Gastrocnemius medialis (tissue), 4 donors: Measurements from ENCODE around the gene NATD1. TPM values are rescaled to one million over a fixed set of nuclear protein-coding genes. Genes with fewer than 3 reads are reported as not detected.

Experiments used
- ATAC-seq, 2 donors: fragments of 150-250 bp; one replicate each; pipeline ENCODE4 v1.9.1; 2016
- DNase-seq, 2 donors: peaks; one replicate each; pipeline ENCODE4 v3.0.0-alpha.2; 2019
- H3K27ac ChIP-seq, 4 donors: fragments of 200-600 bp; sonication (generic); 1 replicate in 1 of 4; 2 replicates in 3 of 4; pipeline ENCODE4 v1.5.1; 2016 to 2018; ENCODE audit warnings: mild to moderate bottlenecking in 2 of 4, moderate library complexity in 1 of 4
- H3K27me3 ChIP-seq, 3 donors: fragments of 200-600 bp; sonication (generic) in 2 of 3; 1 replicate in 1 of 3; 2 replicates in 2 of 3; pipeline versions ENCODE4 v1.5.1 to v1.6.0; 2016 to 2019; ENCODE audit warnings: mild to moderate bottlenecking in 1 of 3, moderate library complexity in 1 of 3
- H3K36me3 ChIP-seq, 2 donors: fragments of 200-600 bp; sonication (generic) in 1 of 2; one replicate each; pipeline ENCODE4 v1.5.1; 2017 to 2018
- H3K4me1 ChIP-seq, 2 donors: fragments of 200-600 bp; sonication (generic) in 1 of 2; one replicate each; pipeline ENCODE4 v1.5.1; 2016 to 2017; ENCODE audit warnings: mild to moderate bottlenecking in 2 of 2
- H3K4me3 ChIP-seq, 4 donors: fragments of 200-600 bp; sonication (generic) in 3 of 4; 1 replicate in 1 of 4; 2 replicates in 3 of 4; pipeline ENCODE4 v1.5.1; 2016 to 2019; ENCODE audit warnings: mild to moderate bottlenecking in 2 of 4
- H3K9me3 ChIP-seq, 3 donors: fragments of 200-600 bp; sonication (generic) in 2 of 3; 1 replicate in 1 of 3; 2 replicates in 2 of 3; pipeline ENCODE4 v1.5.1; 2016 to 2019
- POLR2A ChIP-seq, 2 donors: fragments of 450-650 bp; IDR thresholded peaks; one replicate each; pipeline ENCODE4 v1.6.1; 2017; ENCODE audit warnings: antibody characterized with exemption in 2 of 2, mild to moderate bottlenecking in 2 of 2, moderate library complexity in 2 of 2
- in situ Hi-C, 4 donors: fragments of 200-750 bp; cut with MboI; loops; one replicate each; pipeline versions ENCODE4 v1.15.0 to v1.8.0; 2017; ENCODE audit warnings: low sequenced_read_pairs in 4 of 4
- intact Hi-C: fragments of 100-400 bp; cut with DNase I; formaldehyde crosslinking; loops from one replicate; pipeline ENCODE4 v1.15.1; 2023; ENCODE audit warnings: low total_unique reads
- total RNA-seq, 4 donors: library from RNA; depleted of rRNA; stranded (reverse); fragments of >200 nt; gene quantifications; one replicate each; pipeline versions ENCODE4 v1.1.0 to v1.2.3, GENCODE V29; 2016
- TF ChIP-seq, protein P1 (sequence below), 5 experiments: fragments of 450-650 bp in 3 of 5; fragments of 200-600 bp in 2 of 5; sonication (generic) in 2 of 5; IDR thresholded peaks in 4 of 5; conservative IDR thresholded peaks in 1 of 5; 1 replicate in 4 of 5; 2 replicates in 1 of 5; pipeline ENCODE4 v1.5.1; 2016 to 2019; ENCODE audit warnings: antibody characterized with exemption in 5 of 5, mild to moderate bottlenecking in 3 of 5, moderate library complexity in 3 of 5

NATD1 gene
- total RNA-seq, 4 donors from 2014 or later, result 10.1 to 21.2 (median 15.5) TPM

DNA sequence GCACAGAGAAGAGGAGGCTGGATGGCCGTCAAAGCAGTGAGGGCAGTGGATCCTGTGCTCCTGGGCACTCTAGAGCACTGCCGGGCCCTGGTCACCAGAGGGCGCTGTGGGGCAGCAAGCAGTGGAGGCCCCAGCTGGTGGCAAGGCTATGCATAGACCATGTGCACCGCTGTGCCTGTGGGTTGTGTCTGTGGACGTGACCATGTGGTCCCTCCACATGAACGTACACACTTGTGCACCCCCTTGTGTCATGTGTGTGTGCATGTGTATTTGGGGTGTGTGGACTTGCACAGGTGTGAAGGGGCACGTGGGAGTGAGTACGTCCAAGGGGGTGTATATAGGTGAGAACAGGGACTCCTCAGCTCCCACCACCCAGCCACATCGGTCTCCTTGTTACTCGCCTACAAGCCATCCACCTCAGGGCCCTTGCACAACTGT lies 26.9 kb upstream of the NATD1 start:
- ATAC-seq (peak; percentile 20 to 26), DNase-seq (peak; percentile 85 to 90)
- Histone ChIP-seq H3K4me3 (no peak overlapping the region), H3K36me3 (no peaks in the 10 kb centered on the region), H3K9me3 (no peaks in the 10 kb centered on the region), H3K27me3 (no peaks in the 10 kb centered on the region), H3K27ac (peak overlapping the region; percentile 74 to 99 (median 95)), H3K4me1 (peaks cover 39 to 44% of the 10 kb centered on the region in 2 donors)
- TF ChIP-seq, protein P1, sequence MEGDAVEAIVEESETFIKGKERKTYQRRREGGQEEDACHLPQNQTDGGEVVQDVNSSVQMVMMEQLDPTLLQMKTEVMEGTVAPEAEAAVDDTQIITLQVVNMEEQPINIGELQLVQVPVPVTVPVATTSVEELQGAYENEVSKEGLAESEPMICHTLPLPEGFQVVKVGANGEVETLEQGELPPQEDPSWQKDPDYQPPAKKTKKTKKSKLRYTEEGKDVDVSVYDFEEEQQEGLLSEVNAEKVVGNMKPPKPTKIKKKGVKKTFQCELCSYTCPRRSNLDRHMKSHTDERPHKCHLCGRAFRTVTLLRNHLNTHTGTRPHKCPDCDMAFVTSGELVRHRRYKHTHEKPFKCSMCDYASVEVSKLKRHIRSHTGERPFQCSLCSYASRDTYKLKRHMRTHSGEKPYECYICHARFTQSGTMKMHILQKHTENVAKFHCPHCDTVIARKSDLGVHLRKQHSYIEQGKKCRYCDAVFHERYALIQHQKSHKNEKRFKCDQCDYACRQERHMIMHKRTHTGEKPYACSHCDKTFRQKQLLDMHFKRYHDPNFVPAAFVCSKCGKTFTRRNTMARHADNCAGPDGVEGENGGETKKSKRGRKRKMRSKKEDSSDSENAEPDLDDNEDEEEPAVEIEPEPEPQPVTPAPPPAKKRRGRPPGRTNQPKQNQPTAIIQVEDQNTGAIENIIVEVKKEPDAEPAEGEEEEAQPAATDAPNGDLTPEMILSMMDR (IDR thresholded peaks at IDR 0.05 in 4 of 5, conservative IDR thresholded peaks at IDR 0.05 in 1 of 5), result peak; percentile 97 to 99 (median 99)
- TF ChIP-seq POLR2A (IDR thresholded peaks at IDR 0.05), result no peak
- intact Hi-C loops (loop anchor here (1.0 to 5.0 kb wide), 4 partner anchors 10 to 231 kb away; partner anchors contain the start of genes DHRS7B and KCNJ12), in situ Hi-C loops (loop anchor here in 1 of 4 donors (10.0 kb wide), 1 partner anchor 155 kb away; the partner anchor contains the start of gene DHRS7B)

DNA sequence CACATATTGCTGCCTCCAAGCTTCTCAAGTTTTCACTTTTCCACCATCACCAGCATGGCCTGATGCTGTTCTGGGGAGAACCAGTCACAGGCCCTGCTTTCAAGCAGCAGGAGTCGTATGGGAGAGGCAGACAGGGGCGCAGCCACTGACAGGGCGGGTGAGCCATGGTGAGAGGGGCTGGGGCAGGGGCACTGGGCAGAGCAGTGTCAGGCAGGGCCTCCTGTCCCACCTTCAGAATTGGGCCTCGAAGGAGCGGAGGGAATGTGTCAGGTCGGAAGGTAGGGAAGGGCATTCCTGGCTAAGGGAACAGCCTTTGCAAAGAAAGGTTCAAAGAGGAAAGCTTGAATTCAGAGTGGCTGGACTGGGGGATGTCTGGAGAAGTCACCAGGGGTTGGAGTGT lies 26.4 kb upstream of the NATD1 start:
- H3K27me3 ChIP-seq, result no peaks in the 10 kb centered on the region
- no peak overlapping the region for H3K4me3 ChIP-seq
- H3K27ac ChIP-seq, result peak overlapping the region; percentile 74 to 99 (median 95)
- H3K36me3 ChIP-seq, result no peaks in the 10 kb centered on the region
- DNase-seq (no peak), ATAC-seq (no peak)
- no peak for TF ChIP-seq POLR2A (IDR thresholded peaks at IDR 0.05)
- TF ChIP-seq, protein P1 (IDR thresholded peaks at IDR 0.05 in 4 of 5, conservative IDR thresholded peaks at IDR 0.05 in 1 of 5), result no peak
- in situ Hi-C loops, result loop anchor here in 1 of 4 donors (10.0 kb wide), 1 partner anchor 245 kb away; no protein-coding TSS in a partner anchor
- intact Hi-C loops, result loop anchor here (2.0 to 5.0 kb wide), 3 partner anchors 27 to 71 kb away; partner anchors contain the start of gene NATD1
- no peaks in the 10 kb centered on the region for H3K9me3 ChIP-seq
- peaks cover 44 to 49% of the 10 kb centered on the region in 2 donors for H3K4me1 ChIP-seq

DNA sequence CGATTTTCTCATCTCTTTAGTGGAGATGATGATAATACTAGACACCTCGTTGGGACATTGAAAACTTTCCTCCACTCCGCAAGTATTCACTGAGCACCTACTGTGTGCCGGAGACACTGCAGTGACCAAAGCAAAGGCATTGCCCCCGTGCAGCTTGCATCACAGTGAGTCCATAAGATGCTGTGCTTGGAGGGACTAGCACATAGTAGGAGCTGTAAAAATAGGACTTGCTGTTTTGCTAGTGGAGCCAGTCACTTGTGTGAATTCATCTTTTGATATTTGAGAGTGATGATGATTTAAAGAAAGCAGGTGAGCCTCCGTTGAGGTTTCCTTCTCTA lies 26.0 kb upstream of the NATD1 start:
- Histone ChIP-seq H3K9me3 (no peaks in the 10 kb centered on the region), H3K4me1 (peaks cover 48 to 52% of the 10 kb centered on the region in 2 donors), H3K36me3 (no peaks in the 10 kb centered on the region), H3K27ac (peak overlapping the region; percentile 74 to 99 (median 95)), H3K4me3 (no peak overlapping the region), H3K27me3 (no peaks in the 10 kb centered on the region)
- ATAC-seq (no peak), DNase-seq (no peak)
- in situ Hi-C loops, result loop anchor here in 1 of 4 donors (10.0 kb wide), 1 partner anchor 244 kb away; no protein-coding TSS in a partner anchor
- TF ChIP-seq POLR2A (IDR thresholded peaks at IDR 0.05), result no peak
- TF ChIP-seq, protein P1 (IDR thresholded peaks at IDR 0.05 in 4 of 5, conservative IDR thresholded peaks at IDR 0.05 in 1 of 5), result no peak
- intact Hi-C loops, result loop anchor here (2.0 to 5.0 kb wide), 3 partner anchors 26 to 70 kb away; partner anchors contain the start of gene NATD1

DNA sequence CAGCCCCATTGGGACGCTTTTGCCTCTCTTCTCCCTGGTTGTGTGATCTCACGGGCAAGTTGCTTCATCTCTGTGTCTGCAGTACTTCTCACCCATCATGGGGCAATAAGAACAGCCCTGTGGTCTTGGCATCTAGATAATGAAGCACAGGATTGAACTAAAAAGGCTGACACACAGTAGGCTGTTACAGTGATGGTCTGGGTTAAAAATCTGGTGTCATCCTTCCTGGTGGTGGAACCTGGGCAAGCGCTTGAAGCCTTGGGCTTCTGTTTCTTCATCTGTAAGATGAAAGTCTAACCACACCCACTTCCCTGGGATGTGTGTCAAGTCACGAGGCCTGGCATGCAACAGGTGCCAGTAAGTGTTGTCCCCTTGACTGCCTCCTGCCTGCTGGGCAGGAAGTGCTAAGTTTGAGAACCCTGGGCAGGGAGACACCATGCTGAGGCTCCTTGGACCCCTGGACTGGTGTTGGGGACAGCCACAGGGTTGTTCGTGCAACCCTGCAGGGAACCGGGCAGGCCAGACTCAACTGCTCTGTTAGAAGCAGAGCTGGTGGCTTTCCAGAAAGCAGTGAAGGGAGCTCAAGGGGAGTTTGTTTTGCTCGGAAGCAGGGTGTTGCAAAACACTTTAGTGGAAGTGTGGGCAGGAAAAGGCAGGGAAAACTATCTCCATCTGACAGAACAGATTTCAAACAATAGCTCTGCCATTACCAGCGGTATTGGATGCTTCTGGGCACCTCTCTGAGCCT lies 25.4 kb upstream of the NATD1 start:
- peak; percentile 78 to 89 for DNase-seq
- H3K9me3 ChIP-seq, result no peaks in the 10 kb centered on the region
- TF ChIP-seq, protein P1 (IDR thresholded peaks at IDR 0.05 in 4 of 5, conservative IDR thresholded peaks at IDR 0.05 in 1 of 5), result peak in 4 of 5 experiments; percentile 26 to 53 (median 32)
- TF ChIP-seq POLR2A (IDR thresholded peaks at IDR 0.05), result no peak
- intact Hi-C loops, result loop anchor here (2.0 to 5.0 kb wide), 3 partner anchors 26 to 70 kb away; partner anchors contain the start of gene NATD1
- peaks cover 47 to 48% of the 10 kb centered on the region in 2 donors for H3K4me1 ChIP-seq
- in situ Hi-C loops, result loop anchor here in 1 of 4 donors (10.0 kb wide), 1 partner anchor 244 kb away; no protein-coding TSS in a partner anchor
- no peaks in the 10 kb centered on the region for H3K27me3 ChIP-seq
- H3K4me3 ChIP-seq, result no peak overlapping the region
- H3K36me3 ChIP-seq, result no peaks in the 10 kb centered on the region
- peak overlapping the region; percentile 68 to 99 (median 83) for H3K27ac ChIP-seq
- ATAC-seq, result peak; percentile 29 to 39
